ENCODE results near the gene TMEM131L.

GRCh38 chr4:153655002-153655541 lies 188.9 kb downstream of the TMEM131L start:
- no peak for TF ChIP-seq CTCF (IDR thresholded peaks at IDR 0.05; ENCODE audit: low read depth, low read length, poor library complexity, severe bottlenecking)
- TF ChIP-seq EZH2phosphoT487 (IDR thresholded peaks at IDR 0.05; ENCODE audit: borderline replicate concordance, low read length): no peak
